Stimulated activated memory B cell treated with anti-CD40 and anti-IgM and Interleukin-4, amounts not matched to agents 10 μg/mL and 1 μg/mL and 100 μg/mL, for 72 hours (primary cell): Measurements from ENCODE around the gene SYNGR2.
"Not testable (repeated sequence)": the region's sequence is repeated elsewhere in the genome, so short reads cannot be mapped to it uniquely, and the experiment has no call there.

Experiments used
- ATAC-seq: fragments of 150-1000 bp; cut with Tn5 transposase; 2 replicates; pipeline ENCODE4 v1.10.0; 2021
- H3K27ac Mint-ChIP-seq: one replicate; pipeline ENCODE4 v1.8.0; 2022; ENCODE audit warnings: mild to moderate bottlenecking, mixed read lengths
- H3K27me3 Mint-ChIP-seq: one replicate; pipeline ENCODE4 v1.8.0; 2022; ENCODE audit warnings: mixed read lengths
- H3K36me3 Mint-ChIP-seq: one replicate; pipeline ENCODE4 v1.8.0; 2022; ENCODE audit warnings: mixed read lengths
- H3K4me1 Mint-ChIP-seq: one replicate; pipeline ENCODE4 v1.8.0; 2022; ENCODE audit warnings: mixed read lengths
- H3K4me3 Mint-ChIP-seq: one replicate; pipeline ENCODE4 v1.8.0; 2022; ENCODE audit warnings: mild to moderate bottlenecking, moderate library complexity, mixed read lengths
- H3K9me3 Mint-ChIP-seq: one replicate; pipeline ENCODE4 v1.8.0; 2022; ENCODE audit warnings: mixed read lengths

SYNGR2 gene

GRCh38 chr17:78147315-78147998, 20.9 kb upstream of the SYNGR2 start:
- H3K4me3 Mint-ChIP-seq: peak overlapping the region; percentile 49
- H3K4me1 Mint-ChIP-seq: peaks cover 85% of the 10 kb centered on the region
- no peaks in the 10 kb centered on the region for H3K27me3 Mint-ChIP-seq
- peak; percentile 90 for ATAC-seq
- peaks cover 22% of the 10 kb centered on the region for H3K36me3 Mint-ChIP-seq
- H3K9me3 Mint-ChIP-seq: peaks cover 8% of the 10 kb centered on the region
- peak overlapping the region; percentile 99 for H3K27ac Mint-ChIP-seq

DNA sequence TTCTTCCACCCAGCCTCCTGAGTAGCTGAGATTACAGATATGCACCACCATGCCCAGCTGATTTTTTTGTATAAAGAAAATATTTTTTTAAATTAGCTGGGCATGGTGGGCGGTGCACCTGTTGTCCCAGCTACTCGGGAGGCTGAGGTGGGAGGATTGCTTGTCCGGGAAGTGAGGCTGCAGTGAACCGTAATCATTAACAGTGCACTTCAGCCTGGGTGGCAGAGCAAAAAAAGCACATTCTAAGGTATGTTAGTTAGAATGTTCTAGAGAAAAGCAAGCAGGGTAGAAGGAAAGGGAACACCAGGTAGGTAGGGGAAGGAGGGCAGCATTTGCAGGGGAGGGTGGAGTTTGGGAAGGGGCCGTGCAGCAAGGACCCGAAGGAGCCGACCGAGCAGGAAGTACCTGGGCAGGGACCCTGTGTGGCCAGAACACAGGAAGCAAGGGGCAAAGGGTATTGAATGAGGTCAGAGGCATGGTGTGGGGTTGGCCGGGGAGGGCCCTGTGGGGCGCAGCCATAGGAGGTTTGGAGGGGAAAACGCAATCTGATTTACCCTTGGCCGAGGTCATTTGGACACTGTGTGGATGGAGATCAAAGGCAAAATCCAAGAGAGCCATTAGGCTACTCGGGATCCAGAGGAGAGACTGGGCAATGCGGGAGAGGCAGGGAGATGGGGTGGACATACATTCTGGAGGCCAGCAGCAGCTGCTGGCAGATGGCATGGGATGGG, 19.9 kb upstream of the SYNGR2 start:
- Mint-ChIP-seq H3K4me3 (peak overlapping the region; percentile 21), H3K27ac (peak overlapping the region; percentile 99)

GRCh38 chr17:78151514-78152008, 16.8 kb upstream of the SYNGR2 start:
- peaks cover 76% of the 10 kb centered on the region for H3K4me1 Mint-ChIP-seq
- peak overlapping the region; percentile 90 for H3K27ac Mint-ChIP-seq
- H3K4me3 Mint-ChIP-seq: no peak overlapping the region
- H3K36me3 Mint-ChIP-seq: peaks cover 13% of the 10 kb centered on the region
- peaks cover 8% of the 10 kb centered on the region for H3K9me3 Mint-ChIP-seq
- no peaks in the 10 kb centered on the region for H3K27me3 Mint-ChIP-seq
- no peak for ATAC-seq

More for the DNA sequence above, 19.9 kb upstream of the SYNGR2 start:
- Mint-ChIP-seq H3K36me3 (peaks cover 13% of the 10 kb centered on the region), H3K27me3 (no peaks in the 10 kb centered on the region), H3K9me3 (peaks cover 8% of the 10 kb centered on the region), H3K4me1 (peaks cover 84% of the 10 kb centered on the region)
- ATAC-seq: no peak

DNA sequence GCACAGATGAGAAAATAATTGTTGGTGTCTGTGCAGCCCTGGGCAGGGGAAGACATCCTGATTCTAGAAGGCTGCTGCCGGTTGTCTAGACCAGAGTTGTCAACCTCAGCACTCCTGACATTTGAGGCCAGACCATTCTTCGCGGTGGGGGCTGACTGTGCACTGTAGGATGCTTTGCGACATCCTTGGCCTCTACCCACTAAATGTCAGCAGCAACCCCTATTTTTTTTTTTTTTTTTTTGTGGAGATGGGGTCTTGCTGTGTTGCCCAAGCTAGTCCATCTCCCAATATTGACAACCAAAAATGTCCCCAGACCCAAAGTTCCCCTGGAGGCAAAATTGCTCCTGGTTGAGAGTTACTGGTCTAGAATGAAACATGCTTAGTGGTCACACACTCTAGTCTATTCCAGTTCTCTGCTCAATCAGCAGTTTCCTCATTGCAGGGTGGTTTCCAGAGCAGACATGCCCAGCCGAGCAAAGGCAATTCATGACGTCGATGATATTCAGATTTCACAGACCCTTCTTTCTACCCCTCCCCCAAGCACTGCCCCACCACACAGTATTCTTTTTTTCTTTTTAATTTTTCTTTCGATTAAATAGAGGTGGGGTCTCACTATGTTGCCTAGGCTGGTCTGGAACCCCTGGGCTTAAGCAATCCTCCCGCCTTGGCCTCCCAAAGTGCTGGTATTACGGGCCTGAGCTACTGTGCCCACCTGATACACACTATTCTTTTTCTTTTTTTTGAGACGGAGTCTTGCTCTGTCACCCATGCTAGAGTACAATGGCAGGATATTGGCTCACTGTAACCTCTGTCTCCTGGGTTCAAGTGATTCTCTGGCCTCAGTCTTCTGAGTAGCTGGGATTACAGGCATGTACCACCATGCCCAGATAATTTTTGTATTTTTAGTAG, 13.2 kb upstream of the SYNGR2 start:
- ATAC-seq: peak; percentile 88
- Mint-ChIP-seq H3K36me3 (peaks cover 6% of the 10 kb centered on the region), H3K4me3 (peak overlapping the region; percentile 31), H3K27ac (peak overlapping the region; percentile 90), H3K27me3 (no peaks in the 10 kb centered on the region), H3K4me1 (peaks cover 80% of the 10 kb centered on the region), H3K9me3 (peaks cover 4% of the 10 kb centered on the region)

- no peaks in the 10 kb centered on the region for H3K36me3 Mint-ChIP-seq
- H3K4me1 Mint-ChIP-seq: peaks cover 66% of the 10 kb centered on the region
- no peaks in the 10 kb centered on the region for H3K9me3 Mint-ChIP-seq
- H3K4me3 Mint-ChIP-seq: peak overlapping the region; percentile 30
- peak; percentile 78 for ATAC-seq
- H3K27me3 Mint-ChIP-seq: no peaks in the 10 kb centered on the region
- H3K27ac Mint-ChIP-seq: peak overlapping the region; percentile 90
These were observed 8.7 kb upstream of the SYNGR2 start for GRCh38 chr17:78159575-78160158.

GRCh38 chr17:78163881-78164747, 4.3 kb upstream of the SYNGR2 start:
- Mint-ChIP-seq H3K27me3 (no peaks in the 10 kb centered on the region), H3K4me1 (peaks cover 54% of the 10 kb centered on the region), H3K4me3 (no peak overlapping the region), H3K9me3 (no peaks in the 10 kb centered on the region), H3K27ac (peak overlapping the region; percentile 54), H3K36me3 (peaks cover 4% of the 10 kb centered on the region)
- ATAC-seq: no peak

DNA sequence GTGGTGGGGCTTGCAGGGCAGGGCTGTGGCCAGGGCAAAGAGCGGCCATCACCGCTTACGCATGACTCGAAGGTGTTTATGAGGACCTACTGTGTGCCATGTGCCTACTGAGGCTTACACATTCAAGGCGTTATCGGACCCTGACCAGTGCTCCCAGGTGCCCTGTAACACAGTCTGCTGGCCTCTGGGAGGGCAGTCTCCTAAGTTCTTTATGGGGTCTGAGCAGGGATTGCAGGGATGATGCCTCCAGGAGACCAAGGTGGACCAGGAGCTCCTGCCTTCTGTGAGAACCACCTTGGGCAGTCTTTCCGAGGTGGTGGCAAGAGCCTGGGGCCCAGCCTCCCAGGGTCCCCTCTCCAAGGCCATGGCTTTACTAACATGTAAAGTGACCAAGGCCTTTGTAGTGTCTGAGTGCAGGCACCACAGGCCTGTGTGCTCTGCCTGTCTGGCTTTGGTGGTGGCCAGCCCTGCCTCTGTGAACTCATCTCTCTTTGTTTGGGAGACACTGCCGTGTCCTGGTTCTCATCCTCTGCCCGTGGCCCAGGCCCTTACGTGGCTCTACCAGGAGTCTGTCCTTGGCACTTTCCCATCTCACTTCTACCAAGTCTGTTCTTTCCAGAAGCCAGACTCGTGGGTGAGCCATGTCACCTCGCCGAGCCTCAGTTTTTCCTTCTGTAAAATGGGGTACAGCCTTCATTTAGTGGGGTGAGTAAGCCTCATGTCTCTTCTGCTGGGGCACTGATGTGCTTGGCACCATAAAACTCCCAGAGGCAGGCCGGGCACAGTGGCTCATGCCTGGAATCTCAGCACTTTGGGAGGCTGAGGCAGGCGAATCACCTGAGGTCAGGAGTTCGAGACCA, 3.4 kb upstream of the SYNGR2 start:
- Mint-ChIP-seq H3K36me3 (peaks cover 13% of the 10 kb centered on the region), H3K4me3 (no peak overlapping the region), H3K4me1 (peaks cover 52% of the 10 kb centered on the region), H3K9me3 (no peaks in the 10 kb centered on the region), H3K27ac (peak overlapping the region; percentile 98), H3K27me3 (no peaks in the 10 kb centered on the region)
- no peak for ATAC-seq

- peaks cover 27% of the 10 kb centered on the region for H3K36me3 Mint-ChIP-seq
- ATAC-seq: no peak
- peak overlapping the region; percentile 98 for H3K27ac Mint-ChIP-seq
- peaks cover 53% of the 10 kb centered on the region for H3K4me1 Mint-ChIP-seq
- H3K9me3 Mint-ChIP-seq: no peaks in the 10 kb centered on the region
- no peak overlapping the region for H3K4me3 Mint-ChIP-seq
- H3K27me3 Mint-ChIP-seq: no peaks in the 10 kb centered on the region
These were observed 2.0 kb upstream of the SYNGR2 start for GRCh38 chr17:78166416-78166815.

- Mint-ChIP-seq H3K27me3 (no peaks in the 10 kb centered on the region), H3K9me3 (no peaks in the 10 kb centered on the region), H3K27ac (peak overlapping the region; percentile 98), H3K4me3 (peak overlapping the region; percentile 88), H3K36me3 (peaks cover 54% of the 10 kb centered on the region), H3K4me1 (peaks cover 71% of the 10 kb centered on the region)
- peak; percentile 56 for ATAC-seq
These were observed 767 bp downstream of the SYNGR2 start for GRCh38 chr17:78168903-78169793.

- Mint-ChIP-seq H3K27ac (peak overlapping the region; percentile 98), H3K4me3 (peak overlapping the region; percentile 88), H3K4me1 (peaks cover 72% of the 10 kb centered on the region), H3K36me3 (peaks cover 72% of the 10 kb centered on the region), H3K27me3 (no peaks in the 10 kb centered on the region), H3K9me3 (no peaks in the 10 kb centered on the region)
- peak; percentile 0 for ATAC-seq
These were observed 2.6 kb downstream of the SYNGR2 start for GRCh38 chr17:78170692-78171590.

DNA sequence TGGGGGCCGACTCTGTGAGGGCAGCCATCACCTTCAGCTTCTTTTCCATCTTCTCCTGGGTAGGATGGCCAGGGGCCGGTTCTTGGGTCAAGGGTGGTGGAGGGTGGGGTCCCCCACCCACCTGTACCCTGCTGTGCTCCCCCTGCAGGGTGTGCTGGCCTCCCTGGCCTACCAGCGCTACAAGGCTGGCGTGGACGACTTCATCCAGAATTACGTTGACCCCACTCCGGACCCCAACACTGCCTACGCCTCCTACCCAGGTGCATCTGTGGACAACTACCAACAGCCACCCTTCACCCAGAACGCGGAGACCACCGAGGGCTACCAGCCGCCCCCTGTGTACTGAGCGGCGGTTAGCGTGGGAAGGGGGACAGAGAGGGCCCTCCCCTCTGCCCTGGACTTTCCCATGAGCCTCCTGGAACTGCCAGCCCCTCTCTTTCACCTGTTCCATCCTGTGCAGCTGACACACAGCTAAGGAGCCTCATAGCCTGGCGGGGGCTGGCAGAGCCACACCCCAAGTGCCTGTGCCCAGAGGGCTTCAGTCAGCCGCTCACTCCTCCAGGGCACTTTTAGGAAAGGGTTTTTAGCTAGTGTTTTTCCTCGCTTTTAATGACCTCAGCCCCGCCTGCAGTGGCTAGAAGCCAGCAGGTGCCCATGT, 3.3 kb downstream of the SYNGR2 start:
- H3K9me3 Mint-ChIP-seq, H3K27me3 Mint-ChIP-seq: not testable (repeated sequence)
- ATAC-seq: peak; percentile 1
- H3K4me3 Mint-ChIP-seq: peak overlapping the region; percentile 88
- peak overlapping the region; percentile 98 for H3K27ac Mint-ChIP-seq
- H3K36me3 Mint-ChIP-seq: peaks cover 73% of the 10 kb centered on the region
- H3K4me1 Mint-ChIP-seq: peaks cover 79% of the 10 kb centered on the region
